Stimulated activated CD4-positive, alpha-beta T cell treated with anti-CD3 and anti-CD28 coated beads, Interleukin-12 subunit alpha, Interleukin-12 subunit beta, amount 100 ng/mL, for 48 hours (primary cell): ENCODE results near the gene IRAK1.
"Not testable (repeated sequence)": the region's sequence is repeated elsewhere in the genome, so short reads cannot be mapped to it uniquely, and the experiment has no call there.

Experiments used
- DNase-seq, 3 donors: peaks; one replicate each; pipeline ENCODE4 v3.0.0-alpha.2; 2020; ENCODE audit warnings: low read depth in 2 of 3, low spot score in 1 of 3

IRAK1 gene

GRCh38 chrX:153999359-154000037 is 20.2 kb downstream of the IRAK1 start:
- no peak for DNase-seq

GRCh38 chrX:153995504-153995903 is 24.2 kb downstream of the IRAK1 start:
- no peak for DNase-seq

- DNase-seq = not testable (repeated sequence)
Observed at GRCh38 chrX:153994398-153994797, 25.3 kb downstream of the IRAK1 start.

GRCh38 chrX:153993978-153994377 is 25.7 kb downstream of the IRAK1 start:
- DNase-seq = no peak

GRCh38 chrX:153993079-153993478 is 26.6 kb downstream of the IRAK1 start:
- no peak for DNase-seq

GRCh38 chrX:153992180-153992579 is 27.5 kb downstream of the IRAK1 start:
- DNase-seq = no peak

- DNase-seq = no peak
Observed at GRCh38 chrX:153991013-153991580, 28.6 kb downstream of the IRAK1 start.

- no peak for DNase-seq
Observed at GRCh38 chrX:153989973-153990655, 29.6 kb downstream of the IRAK1 start.

- DNase-seq = no peak
Observed at GRCh38 chrX:153988493-153988892, 31.2 kb downstream of the IRAK1 start.

- DNase-seq = no peak
Observed at GRCh38 chrX:153984351-153985178, 35.1 kb downstream of the IRAK1 start.

- DNase-seq = no peak
Observed at GRCh38 chrX:153983321-153983801, 36.3 kb downstream of the IRAK1 start.

GRCh38 chrX:153981771-153982533 is 37.8 kb downstream of the IRAK1 start:
- peak in 2 of 3 donors; percentile 55 to 66 for DNase-seq

GRCh38 chrX:153981231-153981630 is 38.5 kb downstream of the IRAK1 start:
- no peak for DNase-seq

- not testable (repeated sequence) for DNase-seq
Observed at GRCh38 chrX:153980394-153980793, 39.3 kb downstream of the IRAK1 start.

GRCh38 chrX:153974726-153975286 is 44.9 kb downstream of the IRAK1 start:
- no peak for DNase-seq

GRCh38 chrX:153974003-153974725 is 45.5 kb downstream of the IRAK1 start:
- DNase-seq = no peak

- DNase-seq = no peak
Observed at GRCh38 chrX:153973127-153974002, 46.3 kb downstream of the IRAK1 start.

- DNase-seq = peak; percentile 80 to 87 (median 83)
Observed at GRCh38 chrX:153972368-153973126, 47.2 kb downstream of the IRAK1 start, which contains the start of gene TMEM187. TMEM187 (plus strand) TSS chrX:153972754; CDS start chrX:153982063, 9,309 bp downstream.
